Measurements from ENCODE around the gene NHLRC4. TPM values are rescaled to one million over a fixed set of nuclear protein-coding genes. Genes with fewer than 3 reads are reported as not detected.

Gene NHLRC4
- total RNA-seq, 2 experiments from 2014 or later, result 0.54 to 0.76 TPM

DNA sequence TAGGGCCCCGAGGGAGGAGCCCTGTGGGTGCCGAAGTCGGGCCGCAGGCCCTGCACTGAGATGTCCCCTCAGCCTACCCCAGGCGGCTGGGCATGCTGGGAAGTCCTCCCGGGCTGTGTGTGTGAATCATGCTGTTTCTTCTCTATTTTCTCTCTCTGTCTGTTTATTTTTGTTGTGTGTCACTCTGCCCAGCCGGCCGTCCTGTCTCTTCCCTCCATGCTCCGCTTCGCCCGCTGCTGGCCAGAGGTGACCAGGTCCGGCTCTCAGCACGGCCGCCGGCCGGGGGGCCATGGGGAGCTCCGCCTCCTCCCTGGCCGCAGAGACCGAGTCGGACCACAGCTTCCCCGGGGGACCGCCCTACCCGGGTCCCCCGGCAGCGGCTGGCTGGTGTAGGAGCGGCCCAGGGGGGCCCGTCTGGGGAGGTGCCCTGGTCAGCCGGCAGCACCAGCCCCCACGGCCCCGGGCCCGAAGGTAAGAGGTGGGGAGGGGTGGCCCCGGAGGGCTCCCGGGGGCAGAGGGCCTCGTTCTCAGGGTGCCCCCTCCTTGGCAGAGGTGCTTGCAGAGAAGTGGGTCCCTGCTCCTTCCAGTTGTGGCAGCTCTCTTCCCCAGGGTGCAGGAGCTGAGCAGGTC is 26.8 kb upstream of the NHLRC4 start:
- H3K9me3 Mint-ChIP-seq, result no peaks in the 10 kb centered on the region
- no peak overlapping the region for H3K27ac Mint-ChIP-seq
- no peaks in the 10 kb centered on the region for H3K27me3 Mint-ChIP-seq
- DNase-seq, result no peak
- peaks cover 3% of the 10 kb centered on the region for H3K4me1 Mint-ChIP-seq
- H3K4me3 Mint-ChIP-seq, result no peak overlapping the region
- H3K36me3 Mint-ChIP-seq, result peaks cover 4% of the 10 kb centered on the region

DNA sequence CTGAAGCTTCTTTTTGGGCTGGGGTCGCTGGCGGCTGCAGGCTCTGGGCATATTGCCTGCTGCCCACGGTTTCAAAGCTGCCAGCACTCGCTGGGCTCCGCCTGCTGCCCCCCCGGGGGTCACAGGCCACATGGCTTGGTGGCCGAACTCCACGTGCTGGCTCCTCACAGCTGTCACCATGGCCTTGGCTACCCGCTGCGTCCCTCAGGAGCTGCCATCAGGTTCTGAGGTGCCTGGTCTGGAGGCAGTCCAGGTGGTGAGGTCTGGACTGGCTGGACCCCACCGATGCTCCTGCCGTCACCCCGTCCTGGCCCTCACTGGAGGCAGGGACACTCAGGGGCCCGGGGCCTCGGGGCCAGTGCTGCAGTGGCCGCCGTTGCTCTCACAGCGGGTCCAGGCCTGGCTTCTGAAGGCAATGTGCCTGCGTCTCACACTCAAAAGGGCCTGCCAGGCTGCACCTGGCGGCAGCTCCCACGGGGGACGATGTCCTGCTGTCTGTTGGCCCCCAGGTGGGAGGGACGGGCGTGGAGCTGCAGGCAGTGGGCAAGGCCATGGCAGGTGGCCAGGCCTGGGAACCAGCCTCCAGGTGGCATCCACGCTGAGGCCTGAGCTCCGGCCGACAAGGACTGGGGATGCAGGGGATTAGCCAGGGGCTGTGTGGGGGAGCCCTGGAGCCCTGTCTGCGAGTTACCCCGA is 26.0 kb upstream of the NHLRC4 start:
- Mint-ChIP-seq H3K9me3 (no peaks in the 10 kb centered on the region), H3K27ac (no peak overlapping the region), H3K4me1 (peaks cover 3% of the 10 kb centered on the region), H3K27me3 (no peaks in the 10 kb centered on the region), H3K4me3 (no peak overlapping the region), H3K36me3 (peaks cover 4% of the 10 kb centered on the region)
- DNase-seq, result no peak

DNA sequence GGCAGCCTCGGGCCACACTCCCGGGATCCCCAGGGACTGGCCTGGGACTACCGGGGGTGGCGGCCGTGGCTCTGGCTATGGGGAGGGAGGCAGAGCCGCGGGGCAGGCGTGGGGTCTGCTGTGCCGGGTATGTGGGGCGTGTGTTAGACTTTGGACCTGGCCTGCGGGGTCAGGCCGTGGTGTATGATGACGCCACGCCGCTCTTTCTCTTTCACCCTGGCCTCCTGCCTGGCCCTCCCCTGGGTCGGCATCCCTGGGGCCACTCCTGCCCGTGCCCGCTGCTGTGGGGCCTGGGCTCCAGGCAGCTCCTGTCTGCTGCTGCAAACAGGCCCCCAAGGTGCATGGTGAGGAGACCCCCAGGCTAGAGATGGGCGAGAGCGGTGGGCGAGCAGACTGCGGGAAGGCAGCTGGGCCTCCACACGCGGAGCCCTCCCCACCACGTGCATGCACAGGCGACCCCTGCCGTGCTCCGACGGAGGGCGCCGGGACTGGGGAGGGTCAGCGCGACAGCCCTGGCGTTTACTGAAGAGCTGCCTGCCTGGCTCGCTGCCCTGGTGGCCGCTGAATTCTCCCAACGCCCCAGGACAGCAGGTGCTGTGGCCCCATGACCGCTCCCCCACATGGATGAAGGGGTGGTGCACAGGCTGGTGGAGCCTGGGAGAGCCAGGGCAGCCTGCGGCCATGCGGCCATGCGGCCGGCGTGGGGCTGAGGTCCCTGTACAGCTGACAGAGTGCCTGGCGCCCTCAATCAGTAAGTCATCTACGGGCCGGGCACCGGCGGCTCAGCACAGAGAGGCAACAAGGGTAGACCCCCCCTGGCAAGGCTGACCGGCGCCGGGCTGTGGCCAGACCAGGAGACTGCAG is 23.3 kb upstream of the NHLRC4 start:
- Mint-ChIP-seq H3K27ac (no peak overlapping the region), H3K4me3 (no peak overlapping the region), H3K27me3 (no peaks in the 10 kb centered on the region), H3K4me1 (peaks cover 3% of the 10 kb centered on the region), H3K36me3 (peaks cover 4% of the 10 kb centered on the region), H3K9me3 (no peaks in the 10 kb centered on the region)
- DNase-seq, result no peak

DNA sequence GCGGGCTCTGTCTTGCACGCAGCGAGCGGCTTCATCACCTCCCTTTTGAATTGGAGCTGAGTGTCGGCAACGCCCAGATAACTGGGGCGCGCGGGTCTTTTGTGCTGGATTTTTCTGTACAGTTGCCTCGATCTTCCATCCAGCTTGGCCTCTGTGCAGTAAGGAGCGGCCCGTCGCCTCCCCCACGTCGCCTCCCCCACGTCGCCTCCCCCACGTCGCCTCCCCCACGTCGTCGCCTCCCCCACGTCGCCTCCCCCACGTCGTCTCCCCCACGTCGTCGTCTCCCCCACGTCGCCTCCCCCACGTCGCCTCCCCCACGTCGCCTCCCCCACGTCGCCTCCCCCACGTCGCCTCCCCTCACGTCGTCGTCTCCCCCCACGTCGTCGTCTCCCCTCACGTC is 22.3 kb upstream of the NHLRC4 start:
- H3K9me3 Mint-ChIP-seq, result no peaks in the 10 kb centered on the region
- H3K27me3 Mint-ChIP-seq, result no peaks in the 10 kb centered on the region
- H3K4me3 Mint-ChIP-seq, result no peak overlapping the region
- no peak for DNase-seq
- no peak overlapping the region for H3K27ac Mint-ChIP-seq
- H3K4me1 Mint-ChIP-seq, result peaks cover 3% of the 10 kb centered on the region
- peaks cover 2% of the 10 kb centered on the region for H3K36me3 Mint-ChIP-seq

DNA sequence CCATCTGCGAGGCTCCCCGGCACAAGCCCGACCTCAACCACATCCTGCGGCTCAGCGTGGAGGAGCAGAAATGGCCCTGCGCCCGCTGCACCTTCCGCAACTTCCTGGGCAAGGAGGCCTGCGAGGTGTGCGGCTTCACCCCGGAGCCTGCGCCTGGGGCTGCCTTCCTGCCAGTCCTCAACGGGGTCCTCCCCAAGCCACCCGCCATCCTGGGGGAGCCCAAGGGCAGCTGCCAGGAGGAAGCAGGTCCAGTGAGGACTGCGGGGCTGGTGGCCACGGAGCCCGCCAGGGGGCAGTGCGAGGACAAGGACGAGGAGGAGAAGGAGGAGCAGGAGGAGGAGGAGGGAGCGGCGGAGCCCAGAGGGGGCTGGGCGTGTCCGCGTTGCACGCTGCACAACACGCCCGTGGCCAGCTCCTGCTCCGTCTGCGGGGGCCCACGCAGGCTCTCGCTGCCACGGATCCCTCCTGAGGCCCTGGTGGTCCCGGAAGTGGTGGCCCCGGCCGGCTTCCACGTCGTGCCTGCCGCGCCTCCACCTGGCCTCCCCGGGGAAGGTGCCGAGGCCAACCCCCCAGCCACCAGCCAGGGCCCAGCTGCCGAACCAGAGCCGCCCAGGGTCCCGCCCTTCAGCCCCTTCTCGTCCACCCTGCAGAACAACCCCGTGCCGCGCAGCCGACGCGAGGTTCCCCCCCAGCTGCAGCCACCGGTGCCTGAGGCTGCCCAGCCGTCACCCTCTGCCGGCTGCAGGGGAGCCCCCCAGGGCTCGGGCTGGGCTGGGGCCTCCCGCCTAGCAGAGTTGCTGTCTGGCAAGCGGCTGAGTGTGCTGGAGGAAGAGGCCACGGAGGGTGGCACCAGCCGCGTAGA is 19.7 kb upstream of the NHLRC4 start:
- peak; percentile 43 for DNase-seq
- Mint-ChIP-seq H3K27ac (no peak overlapping the region), H3K4me3 (no peak overlapping the region), H3K36me3 (no peaks in the 10 kb centered on the region), H3K9me3 (no peaks in the 10 kb centered on the region), H3K4me1 (peaks cover 3% of the 10 kb centered on the region), H3K27me3 (no peaks in the 10 kb centered on the region)

DNA sequence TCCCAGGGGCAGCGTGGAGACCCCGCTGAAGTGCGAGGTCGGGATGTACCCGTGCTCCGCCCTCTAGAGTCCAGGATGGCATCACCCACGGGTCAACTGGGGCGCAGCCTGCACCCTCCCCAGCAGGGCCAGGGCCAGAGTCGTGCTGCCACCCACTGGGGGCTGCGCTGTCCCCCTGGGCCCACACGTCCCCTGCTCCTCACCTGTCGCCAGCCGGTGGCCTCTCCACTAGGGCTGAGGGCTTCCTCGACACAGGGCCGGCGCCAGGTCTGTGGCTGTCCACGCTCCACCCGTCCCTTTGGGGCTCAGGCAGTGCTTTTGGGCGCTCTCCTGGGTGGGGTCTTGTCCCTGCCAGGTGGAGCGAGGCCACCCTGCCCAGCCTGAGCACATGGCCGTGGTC is 18.2 kb upstream of the NHLRC4 start:
- H3K36me3 Mint-ChIP-seq, result no peaks in the 10 kb centered on the region
- no peak for DNase-seq
- H3K4me1 Mint-ChIP-seq, result no peaks in the 10 kb centered on the region
- H3K27ac Mint-ChIP-seq, result no peak overlapping the region
- no peaks in the 10 kb centered on the region for H3K9me3 Mint-ChIP-seq
- H3K4me3 Mint-ChIP-seq, result no peak overlapping the region
- no peaks in the 10 kb centered on the region for H3K27me3 Mint-ChIP-seq

DNA sequence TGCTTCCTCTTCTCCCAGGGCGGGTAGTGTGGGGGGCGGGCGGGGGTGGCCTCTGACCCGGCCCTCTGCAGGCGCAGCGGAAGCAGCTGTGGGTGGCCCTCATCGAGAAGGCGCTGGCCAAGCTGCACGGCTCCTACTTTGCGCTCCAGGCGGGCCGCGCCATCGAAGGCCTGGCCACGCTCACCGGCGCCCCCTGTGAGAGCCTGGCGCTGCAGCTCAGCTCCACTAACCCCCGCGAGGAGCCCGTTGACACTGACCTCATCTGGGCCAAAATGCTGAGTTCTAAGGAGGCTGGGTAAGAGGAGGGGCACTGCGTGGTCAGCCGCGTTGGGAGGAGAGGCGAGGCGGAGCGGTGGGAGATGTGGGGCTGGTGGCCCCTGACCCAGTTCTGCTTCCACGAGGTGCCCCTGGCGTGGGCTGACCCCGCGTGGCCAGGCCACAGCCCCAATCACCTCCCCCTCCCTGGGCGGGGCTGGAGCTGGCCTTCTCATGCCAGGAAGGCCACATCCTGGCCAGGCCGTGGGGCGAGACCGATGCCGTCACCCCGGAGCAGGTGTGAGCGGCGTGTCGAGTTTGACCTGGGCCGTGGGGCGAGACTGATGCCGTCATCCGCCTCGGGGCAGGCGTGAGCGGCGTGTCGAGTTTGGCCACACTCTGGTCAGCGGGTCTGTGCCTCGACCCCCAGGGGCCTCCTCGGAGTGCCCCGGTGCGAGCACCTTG is 17.1 kb upstream of the NHLRC4 start:
- no peak overlapping the region for H3K4me3 Mint-ChIP-seq
- H3K27me3 Mint-ChIP-seq, result no peaks in the 10 kb centered on the region
- no peak for DNase-seq
- no peaks in the 10 kb centered on the region for H3K9me3 Mint-ChIP-seq
- no peaks in the 10 kb centered on the region for H3K4me1 Mint-ChIP-seq
- H3K36me3 Mint-ChIP-seq, result no peaks in the 10 kb centered on the region
- no peak overlapping the region for H3K27ac Mint-ChIP-seq

DNA sequence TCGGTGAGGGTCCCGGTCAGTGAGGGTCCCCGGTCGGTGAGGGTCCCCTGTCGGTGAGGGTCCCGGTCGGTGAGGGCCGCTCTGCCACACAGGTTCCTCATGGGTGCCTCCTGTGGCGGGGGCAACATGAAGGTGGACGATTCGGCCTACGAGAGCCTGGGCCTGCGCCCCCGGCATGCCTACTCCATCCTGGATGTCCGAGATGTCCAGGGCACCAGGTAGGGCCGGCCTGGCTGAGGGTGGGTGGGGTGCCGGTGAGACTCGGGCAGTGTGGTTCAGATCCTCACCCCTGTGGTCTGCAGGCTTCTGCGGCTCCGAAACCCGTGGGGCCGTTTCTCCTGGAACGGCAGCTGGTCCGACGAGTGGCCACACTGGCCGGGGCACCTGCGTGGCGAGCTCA is 15.6 kb upstream of the NHLRC4 start:
- no peak for DNase-seq
- Mint-ChIP-seq H3K36me3 (no peaks in the 10 kb centered on the region), H3K4me3 (no peak overlapping the region), H3K9me3 (no peaks in the 10 kb centered on the region), H3K4me1 (no peaks in the 10 kb centered on the region), H3K27me3 (no peaks in the 10 kb centered on the region), H3K27ac (no peak overlapping the region)

DNA sequence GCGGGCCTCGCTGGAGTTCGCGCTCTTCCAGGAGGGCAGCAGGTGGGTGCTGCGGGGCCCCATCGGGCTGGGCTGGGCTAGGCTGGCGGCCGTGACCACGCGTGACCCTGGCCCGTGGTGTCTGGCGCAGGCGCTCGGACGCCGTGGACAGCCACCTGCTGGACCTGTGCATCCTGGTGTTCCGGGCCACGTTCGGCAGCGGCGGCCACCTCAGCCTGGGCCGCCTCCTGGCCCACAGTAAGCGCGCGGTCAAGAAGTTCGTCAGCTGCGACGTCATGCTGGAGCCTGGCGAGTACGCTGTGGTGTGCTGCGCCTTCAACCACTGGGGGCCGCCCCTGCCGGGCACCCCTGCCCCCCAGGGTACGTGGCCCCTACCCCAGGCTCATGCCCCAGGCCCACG is 14.6 kb upstream of the NHLRC4 start:
- H3K9me3 Mint-ChIP-seq, result no peaks in the 10 kb centered on the region

DNA sequence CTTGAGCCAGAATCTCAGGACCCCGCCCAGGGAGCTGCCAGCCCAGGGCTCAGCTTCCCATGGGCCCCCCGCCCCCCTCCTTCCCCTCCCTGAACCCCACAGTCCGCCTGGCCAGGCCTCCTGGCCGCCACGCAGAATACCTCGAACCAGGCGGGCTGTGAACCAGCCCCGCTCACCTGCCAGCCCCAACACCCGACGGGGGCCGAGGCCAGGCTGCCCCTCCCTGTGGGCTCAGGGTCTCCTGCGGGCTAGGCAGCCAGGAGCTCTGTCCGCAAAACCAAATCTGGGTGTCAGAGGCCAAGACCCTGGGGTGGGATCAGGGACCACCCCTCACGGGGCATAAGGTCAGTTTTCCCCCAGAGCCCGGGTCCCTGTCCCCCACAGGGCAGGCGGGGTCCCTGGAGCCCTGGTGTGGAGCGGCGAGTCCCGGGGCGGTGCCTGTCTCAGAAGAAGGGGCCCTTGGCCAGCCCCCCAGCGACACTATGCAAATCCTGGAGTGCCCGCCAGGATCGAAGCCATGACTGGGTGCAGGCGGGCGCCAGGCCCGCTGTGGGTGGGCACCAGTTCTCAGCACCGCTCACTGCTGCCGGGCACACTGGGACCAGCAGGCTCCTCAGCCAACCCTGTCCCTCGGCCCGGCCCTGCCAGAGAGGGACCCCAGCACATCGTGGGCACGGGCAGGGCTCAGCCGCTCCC is 13.1 kb upstream of the NHLRC4 start:
- peaks cover 4% of the 10 kb centered on the region for H3K27me3 Mint-ChIP-seq
- H3K9me3 Mint-ChIP-seq, result no peaks in the 10 kb centered on the region
- H3K36me3 Mint-ChIP-seq, result no peaks in the 10 kb centered on the region
- no peaks in the 10 kb centered on the region for H3K4me1 Mint-ChIP-seq
- no peak overlapping the region for H3K4me3 Mint-ChIP-seq
- no peak overlapping the region for H3K27ac Mint-ChIP-seq
- DNase-seq, result no peak

More for the DNA sequence above, 14.6 kb upstream of the NHLRC4 start:
- no peak for DNase-seq
- H3K27ac Mint-ChIP-seq, result no peak overlapping the region
- H3K36me3 Mint-ChIP-seq, result no peaks in the 10 kb centered on the region
- no peak overlapping the region for H3K4me3 Mint-ChIP-seq
- no peaks in the 10 kb centered on the region for H3K4me1 Mint-ChIP-seq
- no peaks in the 10 kb centered on the region for H3K27me3 Mint-ChIP-seq

DNA sequence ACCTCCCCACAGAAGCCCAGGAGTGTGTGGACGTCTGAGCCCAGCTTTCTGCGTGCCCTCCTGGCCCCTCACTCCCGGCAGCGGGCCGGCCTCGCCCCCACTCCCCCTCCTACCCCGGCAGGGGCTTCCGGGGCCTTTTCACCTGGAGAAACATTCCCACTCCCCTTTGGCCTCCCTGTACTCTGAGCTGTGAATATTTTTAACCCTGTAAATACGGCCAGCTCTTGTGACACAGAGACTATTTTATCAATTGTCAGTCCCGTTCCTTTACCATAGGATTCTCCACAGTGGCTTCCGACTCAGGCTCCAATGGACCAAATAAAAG is 12.5 kb upstream of the NHLRC4 start:
- no peak for DNase-seq
- Mint-ChIP-seq H3K27ac (no peak overlapping the region), H3K9me3 (no peaks in the 10 kb centered on the region), H3K4me3 (no peak overlapping the region), H3K27me3 (peaks cover 4% of the 10 kb centered on the region), H3K4me1 (no peaks in the 10 kb centered on the region), H3K36me3 (no peaks in the 10 kb centered on the region)

DNA sequence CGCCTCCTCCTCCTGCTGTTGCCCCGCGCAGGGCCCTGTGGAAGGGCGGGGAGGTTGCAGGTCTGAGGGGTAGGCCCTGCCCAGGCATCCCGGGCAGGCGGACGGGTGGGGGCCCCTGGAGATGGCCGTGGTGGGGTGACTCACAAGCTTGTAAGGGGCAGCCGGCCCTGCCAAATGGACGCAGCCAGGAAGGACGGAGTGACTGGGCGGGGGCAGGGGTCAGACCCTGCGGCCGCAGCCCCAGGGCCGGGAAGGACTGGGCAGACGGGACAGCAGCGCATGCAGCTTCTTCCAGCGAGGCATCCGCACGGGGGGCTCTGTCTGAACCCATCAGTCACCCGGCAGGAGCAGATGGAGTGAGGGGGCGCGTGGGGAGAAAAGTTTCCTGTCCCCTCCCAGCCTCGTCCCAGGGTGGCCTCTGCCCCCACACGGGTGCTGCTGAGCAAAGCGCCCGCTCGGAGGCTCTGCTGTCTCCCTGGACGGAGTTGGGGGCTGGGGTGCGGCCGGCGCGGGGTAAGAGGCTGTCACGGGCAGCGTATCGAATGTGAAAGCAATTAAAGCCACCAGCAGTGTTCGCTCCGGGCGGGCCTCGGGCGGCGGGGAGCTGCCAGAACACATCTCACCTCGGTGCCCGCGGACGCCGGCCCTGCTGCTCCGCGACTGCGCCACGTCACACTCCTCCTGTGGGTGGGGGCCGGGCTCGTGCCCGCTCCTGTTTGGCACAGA is 12.0 kb upstream of the NHLRC4 start:
- no peak for DNase-seq
- Mint-ChIP-seq H3K9me3 (no peaks in the 10 kb centered on the region), H3K4me1 (no peaks in the 10 kb centered on the region), H3K4me3 (no peak overlapping the region), H3K36me3 (no peaks in the 10 kb centered on the region), H3K27me3 (peaks cover 8% of the 10 kb centered on the region), H3K27ac (no peak overlapping the region)

Measured in activated naive CD8-positive, alpha-beta T cell treated with anti-CD3 and anti-CD28 coated beads for 36 hours (primary cell).